Sigmoid colon (tissue), 7 donors: ENCODE measurements around the gene PRDM5. TPM values are rescaled to one million over a fixed set of nuclear protein-coding genes. Genes with fewer than 3 reads are reported as not detected.

Experiments
- DNase-seq: peaks from one replicate; pipeline ENCODE4 v3.0.0-alpha.2; 2019
- H3K27ac ChIP-seq, 4 donors: fragments of 200-600 bp; sonication (generic); one replicate each; pipeline ENCODE4 v1.5.1; 2016 to 2019; ENCODE audit warnings: mild to moderate bottlenecking in 1 of 4
- H3K27me3 ChIP-seq, 3 donors: fragments of 200-600 bp; sonication (generic); one replicate each; pipeline ENCODE4 v1.5.1; 2019; ENCODE audit warnings: mild to moderate bottlenecking in 1 of 3
- H3K36me3 ChIP-seq, 4 donors: fragments of 200-600 bp; sonication (generic); one replicate each; pipeline ENCODE4 v1.5.1; 2016 to 2019
- H3K4me1 ChIP-seq, 4 donors: fragments of 200-600 bp; sonication (generic); one replicate each; pipeline ENCODE4 v1.5.1; 2017 to 2019
- H3K4me3 ChIP-seq, 4 donors: fragments of 200-600 bp; sonication (generic); one replicate each; pipeline ENCODE4 v1.5.1; 2017 to 2019; ENCODE audit warnings: mild to moderate bottlenecking in 2 of 4, moderate library complexity in 1 of 4
- H3K9me3 ChIP-seq, 4 donors: fragments of 200-600 bp in 3 of 4; sonication (generic) in 3 of 4; one replicate each; pipeline versions ENCODE4 v1.5.1 to v1.6.1; 2013 to 2019
- EP300 ChIP-seq, 4 donors: sonication (generic); formaldehyde crosslinking; IDR thresholded peaks; one replicate each; pipeline ENCODE4 v1.6.1; 2017; ENCODE audit warnings: antibody characterized with exemption in 4 of 4
- POLR2A ChIP-seq, 2 donors: fragments of 450-650 bp; IDR thresholded peaks; one replicate each; pipeline ENCODE4 v1.6.1; 2016; ENCODE audit warnings: antibody characterized with exemption in 2 of 2, mild to moderate bottlenecking in 2 of 2, moderate library complexity in 2 of 2
- POLR2AphosphoS5 ChIP-seq, 4 donors: sonication (generic); formaldehyde crosslinking; IDR thresholded peaks; one replicate each; pipeline ENCODE4 v1.6.1; 2017; ENCODE audit warnings: antibody characterized with exemption in 4 of 4
- WGBS, 2 donors: extraction: QIAGEN DNeasy Blood & Tissue Kit; methylation state at CpG; one replicate each; pipeline ENCODE4 v1.1.7; 2013; 5-methylcytosine and 5-hydroxymethylcytosine counted together
- intact Hi-C: fragments of 100-400 bp; cut with DNase I; formaldehyde crosslinking; loops from one replicate; pipeline ENCODE4 v1.15.1; 2023
- polyA plus RNA-seq, 3 donors: library from polyadenylated mRNA; stranded (reverse); fragments of 200-250 nt; gene quantifications; one replicate each; pipeline ENCODE4 v1.2.3, GENCODE V29; 2013
- total RNA-seq, 4 donors: library from RNA; depleted of rRNA; stranded (reverse); fragments of >200 nt; gene quantifications; one replicate each; pipeline ENCODE4 v1.1.0, GENCODE V29; 2016
- TF ChIP-seq, protein P1 (sequence below), 4 experiments: fragments of 450-650 bp in 3 of 4; fragments of 200-600 bp in 1 of 4; IDR thresholded peaks; one replicate each; pipeline ENCODE4 v1.5.1; 2016 to 2019; ENCODE audit warnings: antibody characterized with exemption in 4 of 4, mild to moderate bottlenecking in 3 of 4, moderate library complexity in 2 of 4
- donor health status: healthy with polysubstance abuse.
- donor health status: Bipolar disorder and iron deficiency.
- donor health status: healthy.

Gene PRDM5
- total and polyA plus RNA-seq, 7 donors = 1.8 to 25.0 (median 15.0) TPM

DNA sequence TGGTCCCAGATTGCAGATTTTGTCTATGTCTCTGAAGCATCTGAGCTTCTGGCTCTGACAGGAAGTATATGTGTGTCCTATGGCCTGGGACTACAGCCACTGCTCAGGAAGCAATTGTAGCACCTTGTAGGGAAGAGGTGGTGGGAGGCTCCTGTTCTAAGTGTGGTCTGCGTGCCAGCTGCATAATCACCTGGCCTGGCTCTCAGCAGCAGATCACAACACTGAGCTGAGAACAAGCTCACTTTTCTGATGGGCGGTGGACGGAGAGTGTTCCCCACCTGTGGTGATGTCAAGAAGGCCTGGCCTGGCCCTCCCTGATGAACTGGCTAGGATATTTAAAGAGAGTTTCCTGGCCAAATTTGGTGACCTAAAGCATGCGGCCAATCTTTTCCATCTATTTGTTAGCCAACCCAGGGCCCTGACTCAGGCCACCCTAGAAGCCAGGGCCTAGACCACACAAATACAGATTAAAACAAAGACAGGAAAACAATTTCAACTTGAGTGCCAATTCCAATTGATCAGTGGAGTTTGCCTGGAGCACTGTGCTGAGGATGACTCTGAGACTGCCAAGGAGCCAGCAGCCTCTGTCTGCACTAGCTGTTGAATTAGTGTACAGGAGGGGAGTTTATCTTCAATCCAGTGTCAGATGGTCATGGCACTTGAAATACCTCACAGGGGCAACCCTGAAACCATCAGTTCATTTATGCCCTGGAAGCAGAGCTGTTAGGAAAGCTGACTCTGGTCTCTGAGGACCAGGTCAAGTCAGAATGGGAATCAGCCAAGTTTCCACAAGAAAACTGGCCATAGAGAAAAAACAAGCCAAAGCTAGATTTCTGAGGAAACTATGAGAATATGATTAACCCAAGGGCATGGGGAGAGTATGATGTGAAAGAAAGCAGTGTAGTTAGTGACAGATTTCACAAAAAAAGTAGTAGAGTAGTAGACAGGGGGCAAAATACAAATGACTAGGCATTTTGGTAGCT lies 47.4 kb downstream of the PRDM5 start:
- 89 to 90% methylated on average over 4 of the region's 4 CpGs for WGBS, 2 donors
- TF ChIP-seq, protein P1, sequence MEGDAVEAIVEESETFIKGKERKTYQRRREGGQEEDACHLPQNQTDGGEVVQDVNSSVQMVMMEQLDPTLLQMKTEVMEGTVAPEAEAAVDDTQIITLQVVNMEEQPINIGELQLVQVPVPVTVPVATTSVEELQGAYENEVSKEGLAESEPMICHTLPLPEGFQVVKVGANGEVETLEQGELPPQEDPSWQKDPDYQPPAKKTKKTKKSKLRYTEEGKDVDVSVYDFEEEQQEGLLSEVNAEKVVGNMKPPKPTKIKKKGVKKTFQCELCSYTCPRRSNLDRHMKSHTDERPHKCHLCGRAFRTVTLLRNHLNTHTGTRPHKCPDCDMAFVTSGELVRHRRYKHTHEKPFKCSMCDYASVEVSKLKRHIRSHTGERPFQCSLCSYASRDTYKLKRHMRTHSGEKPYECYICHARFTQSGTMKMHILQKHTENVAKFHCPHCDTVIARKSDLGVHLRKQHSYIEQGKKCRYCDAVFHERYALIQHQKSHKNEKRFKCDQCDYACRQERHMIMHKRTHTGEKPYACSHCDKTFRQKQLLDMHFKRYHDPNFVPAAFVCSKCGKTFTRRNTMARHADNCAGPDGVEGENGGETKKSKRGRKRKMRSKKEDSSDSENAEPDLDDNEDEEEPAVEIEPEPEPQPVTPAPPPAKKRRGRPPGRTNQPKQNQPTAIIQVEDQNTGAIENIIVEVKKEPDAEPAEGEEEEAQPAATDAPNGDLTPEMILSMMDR (IDR thresholded peaks at IDR 0.05) = no peak
- TF ChIP-seq POLR2AphosphoS5 (IDR thresholded peaks at IDR 0.05) = no peak
- no peak for TF ChIP-seq EP300 (IDR thresholded peaks at IDR 0.05)
- TF ChIP-seq POLR2A (IDR thresholded peaks at IDR 0.05) = no peak
- Histone ChIP-seq H3K4me3 (no peak overlapping the region), H3K27me3 (no peaks in the 10 kb centered on the region), H3K9me3 (peaks cover 0 to 2% (median 0%) of the 10 kb centered on the region in 4 donors), H3K27ac (no peak overlapping the region), H3K4me1 (peaks cover 0 to 3% (median 0%) of the 10 kb centered on the region in 4 donors), H3K36me3 (no peaks in the 10 kb centered on the region)
- intact Hi-C loops = no loop called here
- no peak for DNase-seq

DNA sequence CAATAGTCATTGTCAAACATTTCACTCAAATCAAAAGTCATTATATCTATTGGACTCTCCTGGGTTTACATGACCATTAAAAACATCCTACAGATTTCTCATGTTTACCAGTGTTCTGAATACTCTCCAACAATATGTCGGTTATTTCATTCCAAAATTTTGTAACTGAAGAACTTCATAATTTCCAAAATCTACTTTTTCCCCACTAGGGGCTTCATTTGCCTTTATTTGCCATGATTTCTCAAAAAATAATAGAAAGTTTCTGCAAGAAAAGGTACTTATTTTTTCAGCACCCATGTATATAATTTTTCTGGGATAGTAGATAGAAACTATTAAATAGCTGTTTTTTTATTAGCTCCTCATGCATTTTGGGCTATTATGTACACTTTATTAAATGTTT lies 49.0 kb downstream of the PRDM5 start:
- Histone ChIP-seq H3K4me1 (peaks cover 0 to 10% (median 7%) of the 10 kb centered on the region in 4 donors), H3K36me3 (no peaks in the 10 kb centered on the region), H3K27ac (no peak overlapping the region), H3K9me3 (no peaks in the 10 kb centered on the region), H3K27me3 (no peaks in the 10 kb centered on the region), H3K4me3 (no peak overlapping the region)
- WGBS, 2 donors = 91 to 94% methylated on average over 1 of the region's 1 CpG
- TF ChIP-seq POLR2A (IDR thresholded peaks at IDR 0.05) (no peak), EP300 (IDR thresholded peaks at IDR 0.05) (no peak), POLR2AphosphoS5 (IDR thresholded peaks at IDR 0.05) (no peak)
- TF ChIP-seq, protein P1 (IDR thresholded peaks at IDR 0.05) = no peak
- DNase-seq = no peak
- intact Hi-C loops = no loop called here

DNA sequence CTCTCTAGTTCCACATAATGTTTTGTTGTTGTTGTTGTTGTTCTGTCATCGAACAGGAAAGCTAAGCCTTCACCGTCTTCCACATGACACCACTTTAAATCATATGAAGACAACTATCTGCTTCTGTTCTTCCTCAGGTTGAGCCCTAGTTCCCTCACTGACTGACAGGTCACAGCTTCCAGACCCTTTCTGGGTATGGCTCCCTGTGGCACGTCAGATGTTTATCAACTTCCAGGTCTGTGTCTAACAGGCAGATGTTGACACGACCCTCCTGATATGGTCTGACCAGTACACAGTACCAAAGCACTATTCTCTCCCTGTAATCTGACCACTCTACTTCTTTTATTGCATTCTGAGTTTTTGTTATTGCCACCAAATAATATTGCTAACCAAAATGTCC lies 51.4 kb downstream of the PRDM5 start:
- H3K27me3 ChIP-seq = no peaks in the 10 kb centered on the region
- H3K4me1 ChIP-seq = peaks cover 0 to 7% (median 7%) of the 10 kb centered on the region in 4 donors
- H3K27ac ChIP-seq = no peak overlapping the region
- H3K4me3 ChIP-seq = no peak overlapping the region
- H3K9me3 ChIP-seq = no peaks in the 10 kb centered on the region
- DNase-seq = no peak
- TF ChIP-seq, protein P1 (IDR thresholded peaks at IDR 0.05) = no peak
- TF ChIP-seq EP300 (IDR thresholded peaks at IDR 0.05) (no peak), POLR2A (IDR thresholded peaks at IDR 0.05) (no peak), POLR2AphosphoS5 (IDR thresholded peaks at IDR 0.05) (no peak)
- 86% methylated on average over 4 of the region's 4 CpGs for WGBS, 2 donors
- intact Hi-C loops = no loop called here
- H3K36me3 ChIP-seq = no peaks in the 10 kb centered on the region

DNA sequence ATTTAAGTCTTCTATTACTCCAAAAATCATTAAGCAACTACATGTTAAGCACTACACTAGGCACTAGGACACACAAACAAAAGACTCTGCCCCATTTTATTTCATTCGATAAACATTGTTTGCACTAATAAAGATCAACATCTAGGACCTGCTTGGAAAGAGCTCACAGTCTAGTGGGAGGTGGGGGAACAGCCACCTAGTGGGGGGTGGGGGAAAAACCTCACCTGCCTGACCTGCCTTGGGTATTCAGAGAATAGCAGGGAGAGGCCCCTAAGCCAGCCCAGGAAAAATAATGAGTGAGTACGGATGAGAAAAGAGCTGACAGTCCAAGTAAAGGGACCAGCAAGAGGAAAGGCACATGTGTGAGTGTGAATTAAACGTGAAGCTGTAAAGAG lies 52.2 kb downstream of the PRDM5 start:
- no peaks in the 10 kb centered on the region for H3K36me3 ChIP-seq
- intact Hi-C loops = no loop called here
- 31 to 69% methylated on average over 3 of the region's 3 CpGs for WGBS, 2 donors
- DNase-seq = no peak
- TF ChIP-seq POLR2AphosphoS5 (IDR thresholded peaks at IDR 0.05) (no peak), POLR2A (IDR thresholded peaks at IDR 0.05) (no peak), EP300 (IDR thresholded peaks at IDR 0.05) (no peak)
- TF ChIP-seq, protein P1 (IDR thresholded peaks at IDR 0.05) = no peak
- H3K27ac ChIP-seq = no peak overlapping the region
- H3K4me1 ChIP-seq = peaks cover 0 to 7% (median 7%) of the 10 kb centered on the region in 4 donors
- H3K27me3 ChIP-seq = no peaks in the 10 kb centered on the region
- no peaks in the 10 kb centered on the region for H3K9me3 ChIP-seq
- H3K4me3 ChIP-seq = no peak overlapping the region
